Nucleus accumbens (tissue), 56 donors: Measurements from ENCODE around the gene TRIOBP.

Experiments used
- DNase-seq, 56 donors: peaks; one replicate each; lab custom pipeline; 2025; lab: John Stamatoyannopoulos, UW

The TRIOBP gene

DNA sequence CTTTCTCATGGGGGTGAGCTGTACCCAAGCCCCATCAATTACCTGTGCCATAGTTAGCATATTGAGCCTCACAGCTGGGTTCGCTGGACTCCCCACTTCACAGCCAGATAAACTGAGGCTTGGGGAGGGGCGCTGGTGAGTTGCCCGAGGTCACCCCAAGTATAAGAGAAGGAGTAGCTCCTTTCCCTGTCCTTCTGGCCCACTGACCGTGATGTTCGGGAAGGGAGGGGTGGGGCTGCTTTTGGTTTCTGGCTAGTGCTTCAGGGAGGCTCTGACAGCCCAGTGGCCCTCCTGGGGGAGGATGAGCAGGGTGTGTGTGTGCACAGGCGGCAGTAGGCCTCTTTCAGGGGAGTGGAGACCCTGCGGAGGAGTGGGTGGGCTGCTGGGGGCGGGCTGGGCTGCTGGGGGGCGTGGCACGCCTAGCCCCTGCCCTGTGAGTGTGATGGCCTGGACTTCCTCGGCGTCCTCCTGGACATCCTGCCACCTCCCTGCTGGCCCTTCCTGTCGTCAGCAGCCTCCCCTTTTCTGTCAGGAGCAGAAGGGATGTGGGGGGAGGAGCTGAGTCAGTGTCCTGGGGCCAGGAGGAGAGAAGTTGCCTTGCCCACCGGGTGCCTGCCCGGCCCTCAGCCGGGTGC is 50.3 kb downstream of the TRIOBP start:
- DNase-seq: no peak

DNA sequence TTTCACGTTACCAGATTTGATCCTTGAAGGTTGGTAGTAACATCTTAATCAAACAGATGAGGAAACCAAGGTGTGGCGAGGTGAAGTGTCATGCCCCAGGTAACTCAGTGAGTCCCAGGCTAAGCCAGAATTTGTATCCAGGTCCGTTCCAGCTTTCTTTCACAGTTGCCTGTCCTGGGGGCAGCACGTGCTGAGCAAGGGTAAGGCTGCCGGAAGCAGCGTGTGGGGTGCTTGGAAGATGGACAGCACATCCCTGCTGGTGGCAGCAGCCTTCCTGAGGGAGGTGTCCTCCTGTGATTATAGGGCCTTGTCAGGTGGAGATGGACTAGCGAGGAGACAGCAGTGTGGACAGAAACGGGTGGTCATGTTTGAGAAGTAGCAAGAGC is 50.9 kb downstream of the TRIOBP start:
- DNase-seq: no peak

DNA sequence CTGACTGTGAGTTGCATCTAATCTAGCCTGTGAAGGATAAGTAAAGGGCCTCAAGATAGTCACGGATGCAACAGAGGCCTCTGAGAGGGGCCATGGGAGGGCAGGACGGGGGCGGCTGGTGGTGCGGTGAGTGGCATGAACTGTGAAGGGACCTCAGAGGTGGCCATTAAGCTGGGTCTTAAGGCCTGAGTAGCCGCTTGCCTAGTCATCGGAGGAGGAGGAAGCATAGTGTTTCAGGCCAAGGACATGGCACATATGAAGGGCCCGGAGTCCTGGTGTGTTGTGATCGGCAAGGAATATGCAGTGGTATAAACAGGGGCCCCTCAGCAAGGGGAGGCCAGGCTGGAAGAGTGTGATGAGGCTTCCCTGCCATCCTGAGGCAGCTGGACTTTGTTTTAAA is 51.8 kb downstream of the TRIOBP start:
- DNase-seq: no peak

DNA sequence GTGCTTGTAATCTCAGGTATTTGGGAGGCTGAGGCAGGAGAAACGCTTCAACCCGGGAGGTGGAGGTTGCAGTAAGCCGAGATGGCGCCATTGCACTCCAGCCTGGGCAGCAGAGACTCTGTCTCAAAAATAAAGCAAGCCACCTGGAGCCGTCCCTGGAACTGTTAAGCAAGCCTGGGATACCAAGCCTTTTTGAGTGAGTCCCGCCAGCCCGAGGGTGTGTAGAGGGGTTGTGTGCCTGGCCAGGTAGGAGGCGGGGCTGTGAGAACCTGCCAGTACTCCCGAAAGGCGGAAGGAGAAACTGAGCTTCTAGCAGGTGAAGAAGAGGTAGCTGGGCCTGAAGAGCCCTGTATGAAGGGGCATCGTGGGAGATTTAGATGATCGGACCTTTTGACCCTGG is 52.4 kb downstream of the TRIOBP start:
- DNase-seq: no peak

DNA sequence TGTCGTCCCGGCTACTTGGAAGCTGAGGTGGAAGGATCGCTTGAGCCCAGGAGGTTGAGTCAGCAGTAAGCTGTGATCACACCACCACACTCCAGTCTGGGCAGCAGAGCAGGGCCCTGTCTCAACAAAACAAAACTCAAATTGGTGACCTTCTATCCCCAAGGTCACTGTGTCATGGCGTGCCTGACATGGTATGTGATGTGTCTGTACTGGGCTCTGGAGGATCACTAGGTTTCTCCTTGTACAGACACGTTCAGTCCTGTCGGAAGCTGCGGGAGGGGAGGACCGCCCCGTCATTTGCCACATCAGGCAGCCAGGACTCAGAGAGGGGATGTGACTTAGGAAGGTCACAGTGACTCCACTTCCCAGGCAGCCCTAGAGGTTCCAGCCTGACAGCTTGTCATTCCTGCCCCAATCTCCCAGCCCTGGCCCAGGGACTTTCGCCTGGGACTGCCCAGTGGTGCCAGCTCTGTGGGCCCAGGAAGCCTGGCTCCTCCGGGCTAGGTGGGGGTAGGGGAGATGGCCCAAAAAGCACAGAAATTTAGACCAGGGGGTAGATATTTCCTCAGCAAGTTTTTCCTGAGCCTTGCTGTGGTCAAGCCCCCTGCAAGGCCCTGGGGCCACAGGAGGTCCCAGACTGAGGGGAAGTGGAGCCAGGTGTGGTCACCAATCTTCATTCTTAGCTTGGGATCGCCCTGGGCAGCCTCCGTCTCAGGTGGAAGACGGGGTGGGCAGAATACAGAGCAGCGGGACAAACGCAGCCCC is 53.2 kb downstream of the TRIOBP start:
- DNase-seq: no peak

DNA sequence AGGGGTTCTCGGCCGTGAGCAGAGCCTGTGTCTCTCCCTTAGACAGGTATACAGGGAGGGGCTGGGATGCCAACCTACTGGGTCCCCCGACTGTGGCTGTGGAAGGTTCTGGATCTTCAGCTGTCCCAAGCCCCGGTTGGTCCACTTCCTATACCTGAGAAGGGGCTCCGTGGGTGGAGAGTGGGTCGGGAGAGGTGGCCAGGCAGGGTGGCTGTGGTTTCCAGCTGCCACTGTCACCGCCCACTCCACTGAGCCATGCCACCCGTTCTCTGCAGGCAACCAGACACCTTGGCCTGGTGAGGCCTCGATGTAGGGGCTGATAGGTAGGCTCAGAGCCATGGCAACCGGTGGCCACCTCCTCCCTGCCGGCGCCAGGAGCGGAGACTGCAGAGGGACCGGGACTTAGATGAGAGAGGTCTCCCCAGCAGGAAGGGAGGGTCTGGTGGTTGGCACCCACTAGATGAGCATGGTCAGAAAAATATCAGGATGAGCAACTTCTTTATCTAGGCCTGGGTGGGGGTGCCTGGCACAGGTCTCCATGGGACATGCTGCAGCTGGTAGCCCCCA is 53.8 kb downstream of the TRIOBP start:
- peak in 1 of 56 donors; percentile 5 for DNase-seq

DNA sequence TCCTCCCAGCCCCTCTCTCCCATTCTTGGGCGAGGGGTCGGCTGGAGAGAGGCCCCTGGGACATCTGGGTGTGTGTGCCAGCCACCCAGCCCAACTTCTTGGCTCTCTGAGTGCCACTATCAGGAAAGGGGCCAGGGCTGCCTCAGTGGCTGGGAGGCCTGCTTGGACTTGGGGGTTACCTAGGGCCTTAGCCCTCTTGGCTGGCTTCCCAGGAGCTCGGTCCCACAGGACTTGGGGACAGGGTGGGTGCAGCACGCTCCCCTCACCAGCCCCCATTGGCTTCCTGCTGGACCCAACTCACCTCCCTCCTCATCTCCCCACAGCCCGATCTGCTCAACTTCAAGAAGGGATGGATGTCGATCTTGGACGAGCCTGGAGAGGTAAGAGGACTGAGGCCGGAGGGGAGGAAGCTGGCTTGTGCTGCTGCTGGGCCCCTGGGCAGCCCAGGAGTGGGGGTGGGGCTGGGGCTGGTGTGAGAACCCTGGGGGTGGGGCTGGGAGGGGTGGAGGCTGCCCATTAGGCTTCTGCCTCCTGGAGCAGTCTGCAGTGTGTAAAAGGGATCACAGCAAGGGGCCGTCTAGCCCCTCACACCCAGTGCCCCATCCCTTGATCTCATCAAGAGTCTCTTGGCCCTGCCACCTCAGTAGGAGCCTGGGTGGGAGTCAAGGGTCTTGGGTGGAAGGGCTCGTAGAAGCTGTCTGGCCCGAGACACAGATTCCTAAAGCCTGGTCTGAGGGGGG is 54.8 kb downstream of the TRIOBP start:
- no peak for DNase-seq

DNA sequence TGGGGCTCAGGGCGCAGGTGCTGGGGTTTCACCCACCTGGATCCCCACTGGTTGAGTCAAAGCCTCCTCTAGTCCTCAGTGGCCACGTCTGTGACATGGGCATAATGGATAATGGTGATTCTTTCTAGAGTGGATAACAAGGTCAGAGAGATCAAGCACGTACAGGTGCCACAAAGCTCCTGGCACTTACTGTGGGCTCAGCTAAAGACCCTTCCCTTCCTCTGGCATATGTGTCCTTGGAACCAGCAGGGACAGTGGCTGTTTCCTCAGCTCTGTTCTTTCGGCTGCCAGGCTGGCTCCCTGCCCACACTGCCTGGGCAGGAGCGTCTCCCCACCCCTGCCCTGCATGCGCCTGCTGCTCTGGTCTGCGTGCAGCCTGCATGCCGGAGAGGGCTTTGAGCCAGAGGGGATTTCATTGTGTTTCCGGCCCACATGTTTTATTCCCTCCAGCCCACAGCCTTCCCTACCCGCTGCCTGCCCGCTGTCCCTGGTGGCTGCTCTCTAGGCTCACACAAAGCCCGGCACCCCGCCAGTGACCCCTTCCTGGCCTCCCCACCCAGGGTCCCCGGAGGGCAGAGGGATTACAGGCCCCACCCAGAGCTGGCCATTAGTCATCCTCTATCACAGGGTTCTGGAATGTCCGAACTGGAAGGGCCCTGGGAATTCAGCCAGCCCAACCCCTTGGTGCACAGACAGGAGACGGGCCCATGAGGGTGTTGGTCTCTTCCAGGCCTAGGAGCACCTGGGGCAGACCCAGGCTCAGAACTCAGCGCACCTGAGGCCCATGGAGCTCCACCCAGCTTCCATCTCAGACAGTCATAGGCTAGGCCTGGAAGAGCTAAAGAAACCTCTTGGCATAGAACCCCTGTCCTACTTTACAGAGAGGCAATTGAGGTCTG is 55.6 kb downstream of the TRIOBP start:
- peak in 22 of 56 donors; percentile 4 to 75 (median 30) for DNase-seq

DNA sequence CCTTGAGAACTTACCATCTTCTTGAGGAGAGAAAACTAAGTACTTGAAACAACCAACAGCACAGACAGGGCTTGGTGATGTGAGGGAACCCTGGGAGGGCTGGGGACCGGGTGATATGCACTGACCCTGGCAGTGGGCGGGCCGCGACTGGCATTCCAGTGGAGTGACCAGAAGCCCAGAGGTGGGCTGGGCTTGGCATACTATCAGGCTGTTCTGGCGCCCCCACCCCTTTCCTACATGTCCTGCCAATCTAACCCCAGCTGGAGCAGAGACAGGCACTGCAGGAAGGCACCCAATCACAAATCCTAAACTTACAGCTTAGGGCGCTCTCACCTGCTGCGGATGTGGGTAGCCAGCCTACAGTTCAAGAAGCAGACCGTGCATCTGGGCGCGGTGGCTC is 56.9 kb downstream of the TRIOBP start:
- no peak for DNase-seq

DNA sequence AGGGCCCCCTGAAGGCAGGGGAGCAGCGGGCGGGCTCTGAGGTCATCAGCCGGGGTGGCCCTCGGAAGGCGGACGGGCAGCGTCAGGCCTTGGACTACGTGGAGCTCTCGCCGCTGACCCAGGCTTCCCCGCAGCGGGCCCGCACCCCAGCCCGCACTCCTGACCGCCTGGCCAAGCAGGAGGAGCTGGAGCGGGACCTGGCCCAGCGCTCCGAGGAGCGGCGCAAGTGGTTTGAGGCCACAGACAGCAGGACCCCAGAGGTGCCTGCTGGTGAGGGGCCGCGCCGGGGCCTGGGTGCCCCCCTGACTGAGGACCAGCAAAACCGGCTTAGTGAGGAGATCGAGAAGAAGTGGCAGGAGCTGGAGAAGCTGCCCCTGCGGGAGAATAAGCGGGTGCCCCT is 60.8 kb downstream of the TRIOBP start:
- no peak for DNase-seq

DNA sequence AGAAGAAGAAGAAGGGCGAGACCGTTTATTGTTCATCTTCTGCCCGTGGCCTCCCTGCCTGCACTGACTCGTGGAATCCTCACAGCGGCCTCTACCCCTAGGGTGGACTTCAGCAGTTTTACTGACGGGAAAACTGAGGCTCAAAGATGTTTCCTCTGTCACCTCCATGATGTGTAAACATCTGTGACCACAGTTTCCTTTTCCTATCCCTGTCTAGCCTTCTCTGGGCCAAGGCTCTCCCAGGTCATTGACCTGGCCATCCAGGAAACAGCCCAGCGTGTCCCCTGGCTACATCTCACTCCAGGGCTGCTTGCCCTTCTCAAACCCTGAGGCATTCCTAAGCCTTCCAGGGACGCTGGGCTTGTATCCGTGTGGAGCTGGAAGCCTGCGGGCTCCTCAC is 61.8 kb downstream of the TRIOBP start:
- DNase-seq: no peak

DNA sequence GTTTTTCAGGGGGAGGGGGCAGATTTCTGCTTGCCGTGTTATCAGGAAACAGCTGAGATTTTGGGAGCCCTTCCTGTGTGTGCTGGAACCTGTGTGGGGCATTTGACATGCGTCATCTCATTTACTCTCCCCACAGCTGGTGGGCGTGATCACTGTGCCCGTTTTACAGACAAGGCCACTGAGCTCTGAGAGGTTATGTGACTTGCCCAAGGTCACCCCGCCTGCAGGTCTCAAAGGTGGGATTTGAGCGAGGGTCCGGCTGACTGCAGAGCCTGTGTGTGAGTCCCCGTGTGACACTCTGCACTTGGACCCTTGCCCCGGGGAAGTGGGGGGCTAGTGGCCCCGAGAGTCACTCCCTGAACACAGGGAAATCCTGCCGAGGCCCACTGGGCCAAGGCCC is 62.4 kb downstream of the TRIOBP start:
- no peak for DNase-seq

DNA sequence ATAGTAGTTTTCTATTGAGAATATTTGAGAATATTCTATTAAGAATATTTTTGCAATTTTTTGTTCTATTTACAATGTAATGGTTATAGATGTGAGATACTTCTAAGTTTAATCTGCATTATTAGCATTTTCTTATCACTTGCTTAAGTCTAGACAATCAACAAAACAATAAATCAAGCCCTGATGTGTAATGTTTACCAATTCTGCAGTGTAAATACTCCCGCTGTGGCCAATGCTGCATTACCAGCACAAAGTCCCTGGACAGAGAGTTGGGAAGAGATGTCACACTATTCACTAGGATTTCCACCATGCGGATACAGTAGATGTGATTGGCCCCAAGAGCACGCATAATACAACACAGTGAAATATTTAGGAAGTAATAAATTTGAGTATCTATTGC is 63.3 kb downstream of the TRIOBP start:
- DNase-seq: no peak

DNA sequence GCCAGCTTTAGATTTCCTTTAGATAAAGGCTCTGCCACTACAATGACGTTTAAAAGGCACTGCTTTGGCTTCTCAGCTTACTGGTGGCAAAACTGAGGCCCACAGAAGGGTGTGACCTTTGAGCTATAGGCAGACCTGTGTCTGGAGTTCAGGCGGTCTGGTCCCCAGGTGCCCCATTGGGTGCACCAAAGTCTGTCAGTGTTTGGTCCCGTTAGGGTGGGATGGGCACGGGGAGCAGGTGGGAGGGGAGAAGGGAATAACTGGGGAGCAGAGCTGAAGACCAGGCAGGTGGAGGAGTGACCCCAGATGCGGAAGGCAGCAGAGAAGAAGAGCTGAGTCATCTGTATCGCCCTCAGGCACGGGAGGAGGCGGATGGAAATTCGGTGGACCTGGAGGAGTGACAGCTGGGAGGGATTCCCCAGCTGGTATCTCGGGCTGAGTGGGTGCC is 65.6 kb downstream of the TRIOBP start:
- DNase-seq: no peak

DNA sequence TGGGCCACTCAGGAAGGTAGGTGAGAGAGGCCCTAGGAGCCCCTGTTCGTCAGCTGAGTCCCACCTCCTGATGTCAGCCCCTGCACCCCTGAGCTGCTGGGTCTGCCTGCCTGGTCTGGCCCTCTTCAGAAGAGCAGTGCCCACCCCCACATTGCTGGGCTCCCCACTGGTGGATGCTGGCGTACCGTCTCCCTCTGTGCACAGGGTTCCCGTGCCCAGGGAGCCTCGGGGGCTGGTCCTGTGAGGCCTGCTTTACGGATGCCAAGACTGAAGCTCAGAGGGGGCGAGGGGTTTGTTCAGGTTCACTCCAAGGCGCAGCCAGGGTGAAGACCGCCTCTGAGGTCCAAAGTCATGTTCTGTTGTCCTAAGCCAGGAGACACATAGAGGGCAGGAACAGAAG is 66.2 kb downstream of the TRIOBP start:
- no peak for DNase-seq

DNA sequence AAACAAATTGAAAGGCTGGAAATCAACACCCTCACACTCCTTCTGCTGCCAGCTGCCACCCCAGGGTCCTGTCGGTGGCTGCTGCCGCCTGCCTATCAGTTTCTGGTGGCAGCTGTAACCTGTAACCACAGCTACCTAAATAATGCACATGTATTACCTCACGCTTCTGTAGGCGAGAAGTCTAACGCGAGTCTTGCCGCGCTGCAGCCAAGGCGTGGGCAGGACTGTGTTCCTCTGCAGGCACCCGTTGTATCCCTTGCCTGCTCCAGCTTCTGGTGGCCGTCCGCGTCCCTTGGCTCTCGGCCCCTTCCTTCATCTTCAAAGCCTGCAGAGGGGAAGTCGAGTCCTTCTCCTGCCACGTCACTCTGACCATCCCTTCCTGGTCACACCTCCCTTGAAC is 66.8 kb downstream of the TRIOBP start:
- no peak for DNase-seq

DNA sequence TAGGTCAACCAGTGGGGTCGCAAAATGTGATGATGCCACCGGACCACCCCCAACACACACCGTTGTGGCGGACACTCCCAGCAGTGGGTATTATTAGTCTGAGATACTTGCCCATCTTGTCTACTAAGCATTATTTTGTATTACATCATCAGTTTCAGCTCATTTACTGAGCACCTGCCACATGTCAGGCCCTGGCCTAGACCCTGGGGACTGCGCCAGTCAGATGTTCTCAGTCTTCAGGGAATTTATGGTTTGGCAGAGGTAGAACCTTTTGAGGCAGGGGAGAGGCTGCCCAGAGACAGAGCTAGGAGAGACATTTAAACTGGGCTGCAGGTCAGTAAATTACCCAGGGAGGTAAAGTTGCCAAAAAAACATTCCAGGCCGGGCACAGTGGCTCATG is 67.8 kb downstream of the TRIOBP start:
- no peak for DNase-seq

DNA sequence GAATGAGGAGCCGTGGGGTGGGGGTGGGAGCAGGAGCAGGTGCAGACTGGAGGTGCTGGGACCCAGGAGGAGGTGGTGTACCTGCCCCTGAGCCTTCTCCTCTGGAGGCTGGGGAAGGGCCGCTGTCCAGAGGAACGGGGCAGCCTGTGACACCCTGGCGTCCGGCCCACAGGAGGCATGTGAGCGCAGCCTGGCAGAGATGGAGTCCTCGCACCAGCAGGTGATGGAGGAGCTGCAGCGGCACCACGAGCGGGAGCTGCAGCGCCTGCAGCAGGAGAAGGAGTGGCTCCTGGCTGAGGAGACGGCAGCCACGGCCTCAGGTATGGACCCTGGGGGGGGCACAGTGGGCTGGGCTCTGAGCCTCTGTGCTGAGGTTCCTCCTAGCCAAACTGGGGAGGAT is 68.7 kb downstream of the TRIOBP start:
- no peak for DNase-seq

DNA sequence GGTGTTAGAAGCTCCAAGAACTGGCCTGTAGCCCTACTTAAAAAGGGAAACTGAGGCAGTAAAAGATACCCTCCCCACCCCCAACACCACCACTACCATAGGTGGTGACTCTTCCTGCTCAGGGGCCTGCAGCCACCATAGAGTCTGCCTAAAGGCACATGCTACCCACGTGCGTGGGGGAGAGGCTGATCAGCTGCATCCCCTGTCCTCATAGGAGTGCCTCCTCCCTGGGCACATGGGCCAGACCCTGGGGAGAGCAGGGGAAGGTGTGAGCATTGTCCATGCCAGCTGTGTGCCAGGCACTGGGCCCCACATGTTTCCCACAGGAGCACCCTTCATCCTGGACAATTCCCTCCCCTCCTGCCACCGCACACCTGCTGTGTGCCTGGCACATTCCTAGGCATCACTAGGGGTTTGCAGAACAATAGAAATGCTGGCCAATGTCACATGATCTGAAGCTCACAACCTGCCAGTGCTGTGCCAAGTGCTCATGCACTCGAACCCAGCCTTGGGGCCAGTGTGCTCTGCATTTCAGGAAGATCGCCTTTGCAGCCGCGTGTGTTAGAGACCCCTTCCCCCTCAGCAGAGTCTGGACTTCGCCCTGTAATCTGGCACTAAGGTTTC is 69.2 kb downstream of the TRIOBP start:
- DNase-seq: no peak

DNA sequence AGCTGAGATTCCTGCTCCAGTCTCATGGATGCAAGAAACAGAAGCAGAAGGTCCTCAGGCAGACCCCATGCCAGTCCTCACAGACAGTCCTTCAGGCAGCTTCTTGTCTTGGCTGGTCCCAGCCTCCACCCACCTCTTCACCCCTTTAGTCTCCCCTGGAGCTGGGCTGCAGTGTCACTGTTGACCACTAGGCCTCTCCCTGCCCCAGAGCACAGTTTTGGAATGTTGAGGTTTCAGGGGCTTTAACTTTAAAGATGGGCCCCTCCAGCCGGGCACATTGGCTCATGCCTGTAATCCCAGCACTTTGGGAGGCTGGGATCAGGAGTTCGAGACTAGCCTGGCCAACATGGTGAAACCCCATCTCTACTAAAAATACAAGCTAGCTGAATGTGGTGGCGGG is 71.4 kb downstream of the TRIOBP start:
- DNase-seq: no peak
